ENCODE data around the gene IL17RD.
A peak's percentile ranks its signal among the peaks of the same experiment; 100 is the strongest.

IL17RD gene

DNA sequence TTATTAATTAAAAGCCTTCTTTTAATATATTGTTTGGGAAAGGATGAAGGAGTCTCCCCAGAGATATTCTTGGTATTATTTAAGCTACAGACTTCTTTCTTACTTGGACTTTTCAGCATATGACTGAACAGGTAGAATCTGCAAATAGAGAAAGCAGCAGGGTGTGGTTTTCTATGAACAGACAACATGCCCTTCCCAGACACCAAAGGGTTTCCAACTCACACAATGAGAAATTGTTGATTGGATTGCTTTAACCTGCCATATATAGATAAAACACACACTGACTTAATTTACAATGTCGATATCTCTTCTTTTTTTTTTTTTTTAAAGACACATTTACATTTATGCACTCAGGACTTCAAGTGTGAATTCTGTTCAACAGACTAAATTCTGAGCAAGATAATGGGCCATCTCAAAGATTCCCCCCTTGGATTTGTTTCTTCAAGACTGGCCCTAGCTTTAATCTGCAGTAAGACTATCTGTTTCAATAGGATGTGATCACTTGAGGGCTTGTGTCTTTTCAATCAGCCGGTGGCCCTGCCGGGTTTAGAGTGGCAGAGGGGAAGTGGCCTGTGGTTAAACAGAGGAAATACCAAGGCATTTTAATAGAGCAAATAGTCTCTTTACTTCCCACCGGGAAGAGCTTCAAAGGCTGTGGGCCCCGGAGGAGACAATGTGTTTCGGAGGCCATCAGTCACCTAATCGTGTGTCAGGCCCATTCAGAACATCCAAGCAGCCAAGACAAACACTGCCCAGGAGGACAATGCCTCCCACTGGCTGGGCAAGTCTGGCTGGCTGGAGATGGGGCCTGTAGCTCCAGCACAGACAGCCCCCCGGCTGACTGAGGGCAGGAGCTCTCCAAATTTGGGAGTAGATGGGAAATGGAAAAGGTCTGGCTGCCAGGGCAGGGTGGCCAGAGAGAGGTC, 6.1 kb downstream of the IL17RD start:
- peak; percentile 60 to 63 for DNase-seq

- DNase-seq, result no peak
Measured at GRCh38 chr3:57158325-57158724, 6.8 kb downstream of the IL17RD start.

DNA sequence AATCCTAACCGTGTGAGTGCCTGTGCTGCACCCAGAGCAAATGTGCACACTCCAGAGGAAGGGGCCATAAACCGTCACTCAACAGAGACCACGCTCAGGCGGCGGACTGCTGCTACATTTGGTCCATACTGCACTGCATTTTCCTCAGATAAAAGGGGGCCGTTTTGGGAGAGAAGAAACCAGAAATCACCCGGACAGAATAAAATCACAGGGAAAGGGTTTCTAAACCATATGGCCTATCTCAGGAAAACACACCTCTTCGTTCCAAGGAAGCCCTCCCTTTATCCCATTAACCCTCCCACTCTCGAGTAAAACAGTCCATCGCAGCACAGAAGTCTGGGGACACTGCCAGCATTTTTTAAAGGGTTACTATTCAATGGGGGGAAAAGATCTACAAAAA, 7.6 kb downstream of the IL17RD start:
- no peak for DNase-seq

DNA sequence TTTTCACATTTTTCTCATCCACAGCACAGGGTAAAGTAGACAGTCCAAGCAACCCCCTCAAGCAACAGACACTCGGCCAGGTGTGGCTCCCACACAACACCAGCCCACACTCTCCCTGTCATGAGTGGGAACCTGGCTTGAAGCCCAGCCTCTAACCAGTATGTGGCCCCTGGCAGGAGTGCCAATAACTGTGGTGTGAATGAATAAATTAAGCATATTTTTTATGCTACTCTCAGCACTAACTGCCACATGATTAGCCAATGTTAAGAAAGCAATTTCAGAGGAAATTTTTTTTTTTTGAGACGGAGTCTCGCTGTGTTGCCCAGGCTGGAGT, 9.9 kb downstream of the IL17RD start:
- no peak for DNase-seq

DNA sequence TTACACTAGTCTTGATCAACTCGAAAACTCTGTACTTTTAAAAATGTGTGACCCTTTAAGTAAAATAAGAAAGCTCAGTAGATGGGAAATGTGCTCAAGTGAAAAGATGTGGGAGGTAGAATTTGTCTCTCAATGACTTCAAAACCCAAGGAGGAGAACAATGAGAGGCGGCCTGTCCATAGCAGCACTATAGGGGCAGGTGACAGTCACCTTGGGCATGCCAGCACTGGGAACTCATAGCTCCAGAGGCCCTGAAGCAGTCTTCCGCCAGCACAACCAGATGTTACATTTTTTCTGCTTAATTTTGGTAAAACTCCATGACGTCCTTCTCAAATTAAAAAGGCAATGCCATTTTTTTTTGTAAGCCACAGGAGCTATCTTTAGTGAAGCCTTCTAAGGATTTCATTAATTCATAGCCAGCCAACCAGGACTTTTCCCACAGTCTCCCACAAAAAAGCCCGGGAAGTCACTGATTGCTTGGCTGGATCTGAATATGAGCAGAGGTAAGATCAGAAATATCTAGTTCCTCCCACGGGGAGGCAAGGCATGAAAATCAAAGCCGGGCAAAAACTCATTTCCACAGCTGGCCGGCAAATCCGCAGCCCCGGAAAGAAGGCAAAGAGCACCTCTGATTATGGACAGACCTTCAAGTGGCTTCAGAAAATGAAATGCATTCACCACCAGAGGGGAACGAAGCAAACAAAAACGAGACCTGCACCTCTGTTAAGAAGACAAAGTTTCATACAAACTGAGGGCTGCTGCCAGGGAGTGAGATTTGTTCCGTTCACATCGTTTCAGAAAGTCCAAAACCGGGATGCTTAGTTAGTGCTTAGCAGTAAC, 10.5 kb downstream of the IL17RD start:
- no peak for DNase-seq

DNA sequence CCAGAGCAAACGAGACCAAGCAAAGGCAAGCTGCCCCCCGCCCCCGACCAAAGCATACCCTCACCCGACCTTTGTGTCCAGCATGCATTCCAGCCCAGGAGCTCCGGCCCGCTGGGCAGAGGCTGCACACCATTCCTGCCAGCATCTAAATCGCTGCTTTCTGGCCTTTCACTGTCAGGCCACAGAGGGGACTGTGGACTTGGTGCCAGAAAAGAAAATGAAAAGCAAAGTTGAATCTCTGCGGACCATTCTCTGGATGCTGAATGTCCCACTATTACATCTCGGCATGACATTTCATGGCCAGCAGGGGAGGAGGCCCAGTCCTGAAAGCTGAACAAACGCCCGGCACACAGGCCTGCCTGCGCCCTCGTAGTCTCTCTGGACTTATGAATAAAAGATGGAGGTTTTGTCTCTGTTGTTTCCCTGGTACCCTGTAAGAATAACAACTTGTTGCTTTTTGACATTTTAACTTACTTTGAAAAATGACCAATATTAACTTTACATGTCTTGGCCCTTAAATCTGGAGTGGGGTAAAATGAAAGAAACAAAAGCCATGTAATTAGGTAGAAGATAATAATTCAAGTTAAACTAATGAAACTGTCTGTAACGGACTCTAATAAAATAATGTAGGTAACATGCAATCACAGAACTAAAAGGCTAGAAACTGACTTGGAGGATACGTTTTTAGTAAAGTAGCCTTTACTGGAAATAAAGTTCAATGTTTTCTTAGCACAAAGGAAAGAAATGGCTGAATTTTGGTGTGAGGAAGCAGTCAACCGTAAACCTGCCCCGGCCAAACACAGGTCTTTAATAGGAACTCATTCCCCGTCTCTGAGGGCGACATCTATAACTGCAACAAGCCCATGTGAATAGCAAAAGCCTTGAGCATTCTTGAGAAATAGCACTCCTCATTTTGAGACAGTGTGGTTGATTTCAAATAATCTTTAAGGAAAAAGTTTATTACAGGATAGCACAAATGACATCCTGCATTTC, 12.7 kb downstream of the IL17RD start:
- no peak for DNase-seq

DNA sequence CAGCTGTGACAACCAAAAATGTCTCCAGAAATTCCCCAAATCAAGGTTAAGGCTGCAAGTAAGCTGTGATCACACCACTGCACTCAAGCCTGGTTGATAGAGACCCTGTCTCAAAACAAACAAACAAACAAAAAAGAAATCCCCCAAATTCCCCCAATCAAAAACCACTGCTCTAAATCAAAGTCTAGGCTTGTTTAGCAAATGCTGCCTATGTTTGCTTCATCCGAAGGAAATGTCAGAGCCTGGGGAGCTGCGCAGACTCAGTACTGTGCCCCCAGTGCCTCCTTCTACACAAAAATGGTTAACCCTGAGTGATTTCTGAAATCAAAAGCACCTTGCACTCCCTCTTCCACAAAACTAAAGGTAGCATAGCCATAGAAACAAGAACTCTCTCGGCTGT, 13.4 kb downstream of the IL17RD start:
- DNase-seq, result no peak

- DNase-seq, result no peak
Measured at GRCh38 chr3:57151021-57151449, 14.1 kb downstream of the IL17RD start.

- no peak for DNase-seq
Measured at GRCh38 chr3:57150113-57150581, 15.0 kb downstream of the IL17RD start.

- no peak for DNase-seq
Measured at GRCh38 chr3:57147071-57147470, 18.1 kb downstream of the IL17RD start.

GRCh38 chr3:57145852-57146251, 19.3 kb downstream of the IL17RD start:
- no peak for DNase-seq

DNA sequence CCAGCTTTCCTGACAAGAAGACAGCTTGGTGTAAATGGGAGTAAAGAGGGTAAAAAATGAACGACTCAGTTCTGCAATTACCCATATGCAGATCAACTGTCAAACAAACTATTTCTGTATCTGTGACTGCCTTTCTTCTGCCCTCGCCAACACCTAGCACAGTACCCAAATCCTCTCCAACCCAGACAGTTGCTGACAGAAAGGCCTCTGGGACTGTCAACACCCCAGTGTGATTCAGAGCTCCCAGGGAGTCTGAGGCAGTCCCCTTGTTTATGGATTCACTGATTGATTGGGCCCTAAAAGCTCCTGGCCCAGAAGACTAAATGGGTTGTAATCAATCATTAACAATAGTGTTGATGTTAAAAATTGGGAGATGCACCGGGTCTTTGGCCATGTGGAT, 20.2 kb downstream of the IL17RD start:
- no peak for DNase-seq

DNA sequence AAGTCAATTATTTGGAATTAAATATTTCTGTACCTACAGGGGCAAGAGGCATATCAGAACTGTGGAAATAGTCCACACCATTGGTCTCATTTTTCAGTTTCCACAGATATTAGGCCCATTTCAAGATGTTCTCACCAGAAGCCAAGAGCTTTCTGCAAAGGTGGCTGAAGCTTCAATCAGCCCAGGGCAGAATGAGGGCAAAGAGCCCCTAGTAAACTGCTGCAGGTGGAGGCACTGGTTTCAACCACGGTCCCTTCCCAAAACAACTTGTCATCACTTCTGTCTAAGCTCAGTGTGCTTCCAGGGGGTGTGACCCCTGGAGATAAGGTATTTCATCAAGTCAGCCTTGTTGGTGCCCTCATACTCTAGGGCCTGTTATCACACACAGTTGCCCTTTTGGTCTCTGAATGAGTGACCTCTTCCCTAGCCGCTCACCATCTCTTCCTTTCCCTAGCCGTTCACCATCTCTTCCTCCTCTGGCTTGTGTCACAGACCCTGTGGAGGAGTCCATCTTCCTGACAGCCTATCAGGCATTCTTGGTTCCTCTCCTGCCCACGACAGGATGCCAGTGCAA, 21.2 kb downstream of the IL17RD start:
- no peak for DNase-seq

DNA sequence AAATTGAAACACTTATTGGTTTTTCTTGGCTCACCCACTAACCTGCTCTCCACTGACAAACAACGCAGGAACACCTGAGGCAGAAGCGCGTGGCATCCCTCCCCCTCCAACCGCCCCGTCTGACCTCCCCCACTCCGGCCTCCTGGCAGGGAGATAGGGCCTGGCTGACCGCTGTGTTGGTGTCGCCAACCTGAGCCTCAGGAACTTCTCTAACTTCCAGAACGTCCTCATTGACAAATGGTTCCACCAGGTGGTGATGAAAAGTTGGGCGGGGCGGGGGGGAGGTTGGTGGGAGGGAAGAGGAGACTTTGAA, 22.8 kb downstream of the IL17RD start:
- DNase-seq, result no peak

DNA sequence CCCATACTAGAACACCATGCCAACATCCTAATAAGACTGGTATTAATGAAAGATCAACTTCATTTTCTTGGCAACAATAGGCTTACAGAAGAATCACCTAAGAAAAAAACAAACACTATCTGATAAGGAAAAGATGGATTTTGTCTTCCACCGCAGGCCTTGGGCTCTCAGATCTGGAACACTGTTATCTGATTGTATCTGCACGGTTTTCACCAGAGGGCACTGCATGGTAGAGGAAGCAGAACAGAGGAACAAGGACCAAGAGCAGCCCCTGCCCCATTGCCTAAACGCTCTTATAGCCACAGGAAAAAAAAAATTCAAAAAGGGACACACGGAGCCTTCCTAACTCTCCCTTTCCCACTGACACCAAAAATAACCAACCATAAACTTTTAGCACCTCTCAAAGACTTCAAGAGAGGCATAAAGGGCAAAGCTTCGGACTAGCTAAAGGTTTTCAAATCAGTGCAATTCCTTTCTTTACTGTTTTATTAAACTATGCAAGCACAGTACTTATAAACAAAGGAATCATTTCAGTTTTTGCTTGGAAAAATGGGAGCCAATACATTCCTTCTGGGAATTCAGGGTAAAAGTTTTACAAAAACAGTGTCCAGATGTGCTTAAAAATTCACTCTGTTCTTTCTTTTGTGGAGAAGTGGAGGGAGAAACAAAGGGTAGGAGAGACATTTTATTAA, 23.3 kb downstream of the IL17RD start:
- no peak for DNase-seq

- no peak for DNase-seq
Measured at GRCh38 chr3:57140894-57141293, 24.3 kb downstream of the IL17RD start.

GRCh38 chr3:57135964-57136719, 29.0 kb downstream of the IL17RD start:
- no peak for DNase-seq

DNA sequence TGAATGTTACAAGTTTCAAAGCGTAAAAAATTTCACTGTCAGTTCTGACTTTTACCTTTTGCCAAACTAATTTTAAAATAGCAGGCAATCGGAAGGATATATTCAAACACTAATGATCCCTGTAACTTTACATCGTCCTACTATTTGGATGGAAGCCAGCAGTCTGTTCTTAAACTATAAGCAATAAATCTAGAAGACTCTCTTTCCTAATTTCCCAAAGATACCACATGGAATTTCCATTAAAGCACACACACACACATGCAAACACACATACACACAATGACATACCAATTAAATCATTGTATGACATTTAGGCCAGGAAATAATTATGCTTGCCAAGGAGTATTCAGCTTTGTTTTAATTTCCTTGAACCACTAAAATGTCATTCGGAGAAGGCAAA, 32.0 kb downstream of the IL17RD start:
- no peak for DNase-seq

DNA sequence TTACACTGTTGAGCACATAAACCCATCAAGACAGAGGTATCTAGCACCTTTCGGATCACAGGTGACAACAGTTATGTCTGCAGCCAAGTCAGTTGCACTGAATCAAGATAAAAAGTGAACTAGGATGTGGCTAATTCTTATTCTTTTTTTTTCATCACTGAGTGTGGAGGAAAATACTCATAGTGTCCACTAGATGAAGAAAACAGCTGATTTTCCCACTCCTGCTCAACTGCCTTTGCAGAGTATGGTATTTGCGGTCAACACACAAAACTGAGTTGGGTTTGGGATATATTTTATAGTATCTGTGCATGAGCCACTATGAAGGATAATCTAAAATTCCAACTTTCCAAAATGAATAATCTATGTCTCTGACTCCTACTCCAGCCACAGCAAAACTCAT, 32.5 kb downstream of the IL17RD start:
- DNase-seq, result no peak

GRCh38 chr3:57131210-57131588, 34.0 kb downstream of the IL17RD start:
- DNase-seq, result no peak

- DNase-seq, result no peak
Measured at GRCh38 chr3:57130571-57131209, 34.5 kb downstream of the IL17RD start.

Data from AML-193 (cell line).